HG03565 (cell line): ENCODE results near the gene SEC14L3.
A peak's percentile ranks its signal among the peaks of the same experiment; 100 is the strongest.

ENCODE experiments used
- ATAC-seq: cut with Tn5 transposase; IDR thresholded peaks from one replicate; pipeline ENCODE4 v1.9.1; 2021; ENCODE audit warnings: mild to moderate bottlenecking, moderate library complexity; ENCODE audit not compliant: unreplicated experiment

The SEC14L3 gene

DNA sequence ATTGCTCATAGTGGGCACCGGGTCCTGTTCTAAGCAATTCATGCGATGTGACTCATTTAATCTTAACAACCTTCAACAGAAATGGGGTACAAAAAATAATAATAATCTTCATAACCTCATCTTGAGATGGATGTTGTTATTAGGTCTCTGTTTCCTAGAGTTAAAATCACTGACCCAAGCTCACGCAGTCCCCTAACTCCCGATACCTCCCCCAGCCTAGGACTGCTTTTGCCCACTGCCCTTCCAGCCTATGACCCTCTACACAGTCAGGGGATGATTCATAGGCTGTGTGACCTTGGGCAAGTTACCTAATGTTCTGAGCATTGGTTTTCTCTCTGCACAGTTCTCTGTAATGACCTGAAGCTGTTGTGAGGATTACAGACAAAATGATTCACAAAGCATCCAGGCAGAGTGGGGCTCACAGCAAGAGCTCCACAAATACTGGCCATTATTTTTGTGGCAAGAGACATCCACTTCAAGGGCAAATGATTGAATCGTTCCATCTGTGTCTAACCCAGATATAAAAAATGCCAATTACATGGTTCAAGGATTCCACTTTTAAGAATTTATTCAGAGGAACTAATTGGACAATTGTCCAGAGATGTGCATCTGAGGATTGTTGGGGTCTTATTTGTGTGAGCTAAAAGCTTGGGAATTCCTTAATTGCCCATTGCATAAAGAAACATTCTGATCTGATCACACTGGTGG is 26.2 kb downstream of the SEC14L3 start:
- no peak for ATAC-seq

DNA sequence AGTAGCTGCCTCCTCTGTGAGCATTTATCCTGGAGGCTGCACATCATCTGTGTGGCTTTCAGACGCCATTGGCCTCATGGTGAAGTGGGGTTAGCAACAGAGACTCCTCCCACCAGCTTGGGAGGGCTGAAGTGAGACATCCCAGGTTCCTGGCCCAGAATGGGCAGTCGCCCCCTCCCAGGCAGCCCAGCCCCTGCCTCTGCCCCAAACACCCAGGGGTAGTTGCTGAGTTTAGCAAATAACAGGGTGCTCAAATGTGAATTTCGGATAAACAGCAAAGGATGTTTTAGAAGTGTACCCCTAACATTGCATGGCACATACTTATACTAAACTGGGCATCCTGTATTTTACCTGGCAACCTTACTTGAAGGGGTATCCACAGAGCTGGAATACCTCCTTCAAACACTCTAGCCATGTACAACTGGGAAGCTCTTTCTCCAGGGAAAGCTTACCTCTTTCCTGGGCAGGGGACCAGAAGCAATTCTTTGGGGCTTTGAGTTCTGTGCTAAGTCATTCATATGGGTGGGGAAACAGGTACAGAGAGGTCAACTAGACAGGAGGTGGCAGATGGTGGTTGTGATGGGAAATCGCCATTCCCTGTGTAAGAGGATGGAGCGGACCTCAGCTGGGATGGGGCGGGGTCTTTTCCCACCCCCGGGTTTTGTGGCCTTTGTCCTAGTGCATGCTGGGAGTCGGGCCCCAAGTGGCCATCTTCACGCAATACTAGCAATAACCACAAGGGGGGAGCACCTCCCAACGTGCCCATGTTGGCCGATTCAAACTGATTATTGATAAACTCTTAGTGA is 27.0 kb downstream of the SEC14L3 start:
- ATAC-seq, result peak; percentile 40

DNA sequence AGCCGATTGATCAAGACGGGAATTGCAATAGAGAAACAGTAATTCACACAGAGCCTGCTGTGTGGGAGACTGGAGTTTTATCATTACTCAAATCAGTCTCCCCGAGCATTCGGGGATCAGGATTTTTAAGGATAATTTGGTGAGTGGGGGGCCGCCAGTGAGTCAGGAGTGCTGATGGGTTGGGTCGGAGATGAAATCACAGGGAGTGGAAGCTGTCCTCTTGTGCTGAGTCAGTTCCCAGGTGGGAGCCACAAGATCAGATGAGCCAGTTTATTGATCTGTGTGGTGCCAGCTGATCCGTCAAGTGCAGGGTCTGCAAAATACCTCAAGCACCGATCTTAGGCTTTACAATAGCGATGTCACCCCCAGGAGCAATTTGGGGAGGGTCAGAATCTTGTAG is 30.7 kb downstream of the SEC14L3 start:
- no peak for ATAC-seq

DNA sequence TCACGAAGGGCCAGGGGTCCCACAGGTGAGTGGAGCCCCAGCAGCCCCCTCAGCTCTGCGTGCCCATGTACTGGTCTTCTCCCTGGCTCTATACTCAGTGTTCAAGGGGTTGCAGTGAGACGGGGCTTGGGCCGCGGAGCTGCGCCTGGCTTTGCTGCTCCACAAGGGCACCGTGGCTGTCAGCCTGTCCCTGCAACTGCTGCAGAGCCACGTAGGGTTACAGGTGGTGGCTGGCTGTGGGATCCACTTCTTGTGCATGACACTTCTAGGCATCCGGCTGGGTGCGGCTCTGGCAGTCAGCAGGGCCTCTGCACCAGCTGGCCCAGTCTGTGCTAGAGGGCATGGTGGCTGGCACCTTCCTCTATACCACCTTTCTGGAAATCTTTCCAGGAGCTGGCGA is 32.0 kb downstream of the SEC14L3 start:
- no peak for ATAC-seq

DNA sequence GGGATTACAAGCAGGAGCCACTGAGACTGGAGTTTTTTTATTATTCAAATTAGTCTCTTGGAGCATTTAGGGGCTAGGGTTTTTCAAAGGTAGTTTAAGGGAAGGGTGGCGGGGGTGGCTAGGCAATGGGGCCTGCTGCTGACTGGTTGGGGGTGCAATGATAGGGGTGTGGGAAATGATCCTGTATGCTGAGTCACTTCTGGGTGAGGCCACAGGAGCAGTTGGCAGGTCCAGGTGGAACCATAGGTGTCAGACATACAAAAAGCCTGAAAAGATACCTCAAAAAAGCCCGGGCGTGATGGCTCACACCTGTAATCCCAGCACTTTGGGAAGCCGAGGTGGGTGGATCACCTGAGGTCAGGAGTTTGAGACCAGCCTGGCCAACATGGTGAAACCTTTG is 32.6 kb downstream of the SEC14L3 start:
- ATAC-seq, result no peak

DNA sequence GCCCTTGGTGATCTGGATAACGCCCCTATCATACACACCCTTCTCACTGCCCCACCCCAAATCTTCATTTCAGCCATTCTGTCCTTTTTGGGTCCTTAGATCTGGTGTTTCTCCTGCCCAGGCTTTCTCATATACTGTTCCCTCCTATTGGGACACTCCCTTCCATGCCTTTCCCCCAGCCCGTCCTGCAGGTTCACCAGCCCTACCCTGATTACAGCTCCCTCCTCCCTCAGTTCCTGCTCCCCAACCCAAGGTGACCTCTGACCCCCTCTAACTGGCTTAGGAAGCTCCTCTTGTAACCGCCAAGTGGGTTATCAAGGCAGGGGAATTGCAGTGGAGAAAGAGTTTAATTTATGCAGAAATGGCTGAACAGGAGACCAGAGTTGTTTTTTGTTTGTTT is 33.3 kb downstream of the SEC14L3 start:
- ATAC-seq, result no peak

DNA sequence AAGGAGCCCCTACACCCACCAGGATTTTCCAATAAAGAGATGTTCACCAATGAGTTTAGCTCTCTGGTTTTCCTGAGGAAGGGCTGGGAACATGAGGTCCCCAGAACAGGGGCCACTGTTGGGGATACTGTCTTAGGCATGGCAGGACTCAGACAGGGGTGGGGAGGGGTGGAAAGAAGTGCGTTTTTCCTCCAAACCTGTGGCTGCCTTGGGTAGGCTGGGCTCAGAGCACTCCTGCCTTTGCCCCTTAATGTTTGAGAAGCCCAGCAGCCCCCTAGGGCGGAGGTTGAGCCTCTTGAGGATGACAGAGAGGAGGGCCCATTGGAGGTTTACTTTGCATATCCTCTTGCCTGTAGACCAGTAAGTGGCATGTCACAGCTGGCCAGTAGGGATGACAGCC is 35.6 kb downstream of the SEC14L3 start:
- no peak for ATAC-seq

DNA sequence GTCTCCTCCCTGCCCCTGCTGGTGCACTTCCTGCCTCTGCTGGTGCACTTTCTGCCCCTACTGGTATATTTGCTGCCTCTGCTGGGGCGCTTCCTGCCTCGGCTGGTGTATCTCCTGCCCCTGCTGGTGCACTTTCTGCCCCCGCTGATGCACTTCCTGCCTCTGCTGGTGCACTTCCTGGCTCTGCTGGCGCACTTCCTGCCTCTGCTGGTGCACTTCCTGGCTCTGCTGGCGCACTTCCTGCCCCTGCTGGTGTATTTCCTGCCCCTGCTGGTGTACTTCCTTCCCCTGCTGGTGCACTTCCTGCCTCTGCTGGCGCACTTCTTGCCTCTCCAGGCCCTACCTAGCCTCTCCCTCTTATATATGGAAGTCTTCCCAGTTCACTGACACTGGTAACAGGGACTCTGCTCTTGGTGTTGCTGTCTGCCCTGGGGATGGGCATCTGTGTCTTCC is 36.1 kb downstream of the SEC14L3 start:
- no peak for ATAC-seq

DNA sequence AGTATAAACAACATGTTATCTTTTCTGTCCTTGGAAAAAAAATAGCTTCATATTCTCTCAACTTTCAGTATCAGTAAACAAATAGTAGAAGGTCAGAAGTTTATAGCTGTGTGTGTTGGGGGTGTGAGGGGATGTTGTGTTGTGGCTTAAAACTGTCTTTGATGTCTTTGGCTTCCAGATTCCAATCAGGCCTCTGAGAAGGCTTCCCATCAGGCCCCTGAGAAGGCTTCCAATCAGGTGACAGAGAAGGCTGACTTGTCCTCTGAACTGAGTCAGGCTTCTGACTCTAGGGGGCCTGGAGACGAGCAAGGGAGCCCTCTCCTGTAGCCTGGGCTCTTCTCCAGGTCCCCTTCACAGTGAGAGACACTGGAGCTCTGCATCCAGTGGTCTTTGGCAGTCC is 37.0 kb downstream of the SEC14L3 start:
- no peak for ATAC-seq

DNA sequence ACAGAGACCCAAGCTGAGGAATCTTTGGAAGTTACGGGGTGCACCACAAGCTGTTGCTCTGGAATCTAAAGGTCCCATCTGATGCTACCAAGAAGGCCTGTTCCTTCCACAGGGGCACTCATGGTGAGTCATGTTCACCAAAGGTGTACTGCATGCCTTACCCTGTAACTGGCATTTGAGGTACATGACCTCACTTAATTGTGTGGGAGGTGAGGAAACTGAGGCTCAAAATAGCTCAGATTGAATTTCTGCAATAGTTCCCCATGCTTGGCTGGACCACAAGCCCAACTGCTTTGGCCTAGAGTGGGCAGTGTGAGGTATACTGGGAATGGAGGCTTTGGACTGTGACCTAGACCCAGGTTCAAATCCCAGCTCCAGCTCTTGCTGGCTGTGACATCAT is 38.0 kb downstream of the SEC14L3 start:
- no peak for ATAC-seq

DNA sequence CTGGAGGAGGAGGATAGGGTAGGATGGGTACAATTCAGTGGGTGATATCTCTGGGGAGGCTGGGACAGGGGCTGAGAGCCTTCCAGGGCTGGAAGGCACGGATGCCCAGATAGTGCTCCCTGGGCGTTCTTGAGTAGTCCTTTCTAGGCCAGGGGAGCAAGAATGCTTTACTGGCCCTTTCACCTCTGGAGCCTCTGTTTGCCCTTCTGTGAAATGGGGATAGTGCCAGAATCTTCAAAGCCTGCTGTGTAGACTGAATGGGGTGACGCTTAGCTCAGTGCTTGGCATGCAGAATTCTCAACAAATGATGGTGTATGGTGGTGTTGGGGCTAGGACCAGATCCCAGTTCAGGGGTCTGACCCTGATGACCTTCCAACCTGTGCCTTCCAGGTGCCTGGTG is 38.6 kb downstream of the SEC14L3 start:
- no peak for ATAC-seq

DNA sequence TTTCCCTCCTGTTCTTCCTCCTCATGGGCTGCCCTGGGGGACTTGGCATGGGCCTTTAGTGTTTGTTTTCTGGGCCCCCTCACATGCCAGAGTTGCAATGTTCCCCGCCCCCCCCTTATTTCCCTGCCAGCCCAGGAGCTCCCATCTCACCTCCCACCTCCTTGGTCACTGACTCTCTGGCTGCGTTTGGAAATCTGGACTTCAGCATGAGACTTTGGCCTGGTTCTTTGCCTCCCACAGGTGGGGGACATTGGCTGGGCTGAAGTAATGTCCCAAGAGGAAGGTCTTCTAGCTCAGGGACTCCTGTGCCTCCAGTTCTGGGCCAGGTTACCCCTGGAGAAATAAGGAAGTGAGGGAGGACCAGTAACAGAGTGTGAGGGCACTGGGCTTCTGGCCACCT is 39.3 kb downstream of the SEC14L3 start:
- no peak for ATAC-seq

DNA sequence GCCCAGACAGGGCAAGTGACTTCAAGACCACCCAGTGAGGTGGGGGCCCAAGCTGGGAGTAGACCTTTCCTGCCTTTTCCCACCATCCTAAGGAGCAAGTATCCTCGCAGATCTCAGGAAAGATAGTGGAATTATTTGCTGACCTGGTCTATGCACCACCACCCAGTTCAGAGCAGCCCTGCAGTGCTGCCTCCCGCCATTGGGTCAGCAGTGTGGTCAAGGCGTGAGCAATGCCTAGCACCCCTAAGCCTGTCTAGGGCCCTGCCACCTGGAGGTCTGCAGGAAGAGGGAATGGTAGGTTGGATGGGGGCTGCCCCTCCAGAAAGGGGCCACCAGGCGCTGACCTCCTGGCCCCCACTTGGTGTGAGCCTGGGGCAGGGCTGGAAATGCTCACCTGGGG is 39.7 kb downstream of the SEC14L3 start:
- no peak for ATAC-seq

DNA sequence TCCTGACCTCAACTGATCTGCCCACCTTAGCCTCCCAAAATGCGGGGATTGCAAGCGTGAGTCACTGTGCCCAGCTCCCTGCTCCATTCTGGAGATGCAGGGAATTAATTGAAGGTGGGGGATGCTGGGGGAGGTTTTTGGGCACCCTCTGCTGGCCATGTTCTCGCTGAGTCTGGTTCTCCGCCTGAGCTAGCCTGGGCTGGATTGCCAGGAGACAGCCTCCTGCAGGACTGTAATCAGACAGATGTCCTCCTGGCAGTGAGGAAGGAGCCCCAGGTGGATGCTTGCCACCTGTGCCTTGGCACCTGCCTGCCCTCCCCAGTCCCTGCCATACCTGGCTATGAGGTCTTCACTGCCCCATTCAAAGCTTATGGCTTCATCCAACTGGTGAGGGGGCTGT is 40.9 kb downstream of the SEC14L3 start:
- ATAC-seq, result no peak

DNA sequence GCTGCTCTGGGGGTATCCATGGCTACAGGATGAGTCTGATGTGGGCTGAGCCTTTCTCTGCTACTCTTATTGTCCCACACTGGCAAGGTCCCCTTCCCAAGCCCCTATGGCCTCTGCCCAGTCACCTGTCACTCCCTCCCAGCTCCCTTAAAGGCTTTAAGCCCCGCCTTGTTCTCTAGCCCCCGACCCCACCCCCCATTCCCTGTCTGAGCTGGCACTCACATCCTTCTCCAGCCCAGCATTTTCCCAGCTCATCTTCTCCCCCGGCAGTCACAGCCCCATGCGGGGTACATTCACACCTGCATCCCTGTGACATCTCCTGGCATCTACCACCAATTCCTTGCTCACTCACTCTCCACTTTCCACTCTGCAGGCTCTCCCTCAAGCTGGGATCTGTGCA is 41.9 kb downstream of the SEC14L3 start:
- ATAC-seq, result no peak

DNA sequence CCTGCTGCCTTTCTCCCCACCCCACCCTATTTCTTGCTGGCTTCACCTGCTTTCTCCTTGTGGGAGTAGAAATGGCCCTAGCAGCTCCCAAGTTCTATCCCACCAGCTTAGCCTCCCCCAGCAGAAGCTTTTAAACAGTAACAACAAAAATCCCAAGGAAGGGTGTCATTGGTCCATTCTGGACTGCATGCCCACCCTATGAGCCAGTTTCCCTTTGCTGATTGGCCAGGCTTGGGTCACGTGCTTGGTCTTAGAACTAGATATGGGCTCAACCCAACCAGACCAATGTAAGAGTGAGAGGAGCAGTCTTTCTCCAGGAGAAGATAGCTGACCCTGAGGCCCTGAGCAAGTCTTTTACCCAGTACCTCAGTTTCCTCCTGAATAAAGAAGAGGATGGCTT is 43.9 kb downstream of the SEC14L3 start:
- ATAC-seq, result no peak

DNA sequence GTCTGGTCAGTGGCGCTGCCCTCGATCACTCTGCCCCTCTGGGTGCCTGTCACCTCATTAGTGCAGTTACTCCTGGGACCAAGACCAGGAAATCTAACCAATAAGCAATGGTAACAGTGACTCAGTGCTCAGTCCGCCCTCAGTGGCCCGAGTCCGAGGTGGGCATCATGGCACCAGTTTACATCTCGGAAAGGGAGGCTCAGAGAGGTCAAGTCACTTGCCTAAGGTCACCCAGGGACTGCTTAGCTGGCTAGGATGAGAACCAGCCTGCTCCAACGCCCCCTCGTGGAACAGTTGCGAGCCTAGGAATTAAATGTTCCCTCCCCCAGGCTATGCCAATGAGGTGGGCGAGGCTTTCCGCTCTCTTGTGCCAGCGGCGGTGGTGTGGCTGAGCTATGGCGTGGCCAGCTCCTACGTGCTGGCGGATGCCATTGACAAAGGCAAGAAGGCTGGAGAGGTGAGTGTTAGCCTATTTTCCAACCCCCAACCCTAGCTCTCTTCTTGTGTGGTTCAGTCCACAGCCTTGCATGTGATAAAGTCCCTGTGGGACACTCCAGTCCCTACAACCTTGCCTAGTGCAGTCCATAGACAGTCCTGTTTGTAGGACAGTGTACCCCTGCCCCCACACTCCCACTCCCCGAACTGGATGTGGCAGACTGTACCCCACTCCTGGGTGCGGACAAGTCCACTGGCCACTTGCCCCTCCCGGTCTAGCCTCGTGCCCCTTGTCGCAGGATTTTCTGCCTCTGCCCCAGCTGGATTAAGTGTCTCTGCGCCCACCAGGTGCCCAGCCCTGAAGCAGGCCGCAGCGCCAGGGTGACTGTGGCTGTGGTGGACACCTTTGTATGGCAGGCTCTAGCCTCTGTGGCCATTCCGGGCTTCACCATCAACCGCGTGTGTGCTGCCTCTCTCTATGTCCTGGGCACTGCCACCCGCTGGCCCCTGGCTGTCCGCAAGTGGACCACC is 45.1 kb downstream of the SEC14L3 start:
- ATAC-seq, result no peak

DNA sequence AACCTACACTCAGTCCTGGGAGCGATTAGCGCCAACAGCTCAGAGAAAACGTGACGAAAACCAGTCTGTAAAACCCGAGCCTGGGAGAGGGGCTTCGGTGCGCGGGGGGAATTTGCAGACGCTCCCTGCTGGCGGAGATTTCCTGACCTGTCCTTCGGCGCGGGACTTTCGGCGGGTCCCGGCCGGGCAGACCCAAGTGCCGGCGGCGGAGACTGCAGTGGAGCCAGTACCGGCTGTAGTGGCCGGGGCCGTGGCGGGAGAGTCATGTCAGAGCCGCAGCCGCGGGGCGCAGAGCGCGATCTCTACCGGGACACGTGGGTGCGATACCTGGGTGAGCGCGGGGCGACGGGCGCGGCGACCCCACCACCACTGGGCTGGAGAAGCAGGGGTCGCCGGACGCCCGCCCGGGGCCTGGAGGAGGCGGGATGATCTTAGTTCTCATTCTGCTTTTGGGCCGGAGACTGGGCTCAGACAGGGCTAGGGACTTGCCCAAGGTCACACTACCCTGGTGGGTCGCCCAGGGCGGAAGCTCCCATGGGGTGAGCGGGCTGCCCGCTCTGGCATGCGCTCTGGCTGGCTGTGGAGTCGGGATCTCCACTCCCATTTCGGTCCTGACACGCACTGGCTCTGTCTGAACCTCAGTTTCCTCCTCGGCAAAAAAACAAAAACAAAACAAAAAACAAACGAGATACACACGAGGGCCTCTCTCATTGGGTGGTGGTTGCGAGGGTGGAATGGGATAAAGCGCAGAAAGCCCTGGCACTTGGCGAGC is 46.0 kb downstream of the SEC14L3 start, which contains the start of gene MTFP1:
Gene MTFP1 (plus strand): TSS at position 153 of the 772 bp plus-strand sequence. CDS start 112 bp downstream, at position 265.
- no peak for ATAC-seq

DNA sequence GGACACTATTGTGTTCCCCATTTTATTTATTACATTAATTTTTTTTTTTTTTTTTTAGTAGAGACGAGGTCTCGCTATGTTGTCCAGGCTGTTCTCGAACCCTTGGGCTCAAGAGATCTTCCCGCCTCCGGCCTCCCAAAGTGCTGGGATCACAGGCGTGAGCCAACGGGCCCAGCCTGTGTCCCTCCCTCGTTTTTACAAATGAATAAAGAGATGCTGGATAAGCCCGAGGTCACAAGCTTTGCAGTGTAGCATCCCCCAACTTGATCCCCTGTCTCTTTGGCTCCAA is 46.5 kb downstream of the SEC14L3 start:
- no peak for ATAC-seq

DNA sequence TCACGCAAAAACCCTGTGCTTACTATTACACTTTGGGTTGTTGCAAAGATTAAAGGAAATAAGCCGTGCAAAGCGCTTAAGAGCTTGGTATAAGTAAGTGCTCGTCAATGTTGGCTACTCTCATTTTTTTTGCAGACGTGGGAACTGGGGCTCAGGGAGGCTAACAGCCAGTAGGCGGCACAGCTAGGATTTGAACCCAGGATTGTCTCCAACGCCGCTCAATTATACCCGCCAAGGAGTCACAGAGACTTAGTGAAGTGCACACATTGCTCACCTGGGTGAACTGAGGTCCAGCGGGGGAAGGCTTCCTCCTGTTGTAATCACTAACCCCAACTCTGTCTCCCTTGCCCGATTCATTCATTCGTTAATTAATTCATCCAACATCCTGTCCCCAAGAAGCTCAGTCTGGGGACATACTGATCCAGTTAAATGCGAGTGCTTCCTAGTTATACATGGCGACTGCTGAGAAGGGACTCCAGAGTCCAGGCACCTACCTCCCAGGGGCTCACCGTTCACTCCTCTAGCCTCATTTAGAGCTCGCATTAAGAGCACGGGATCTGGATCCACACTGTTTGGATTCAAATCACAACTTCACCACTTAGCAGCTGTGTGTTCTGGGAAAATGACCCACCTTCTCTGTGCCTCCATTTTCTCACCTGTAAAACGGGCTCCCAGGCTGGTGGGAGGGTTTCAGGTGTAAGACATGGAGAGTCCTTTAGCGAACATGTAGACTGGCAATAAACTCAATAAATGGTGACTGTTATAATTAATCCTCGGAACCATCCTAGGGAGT is 47.1 kb downstream of the SEC14L3 start:
- no peak for ATAC-seq
